ENCODE measurements around the gene PRDX1.

PRDX1 gene

DNA sequence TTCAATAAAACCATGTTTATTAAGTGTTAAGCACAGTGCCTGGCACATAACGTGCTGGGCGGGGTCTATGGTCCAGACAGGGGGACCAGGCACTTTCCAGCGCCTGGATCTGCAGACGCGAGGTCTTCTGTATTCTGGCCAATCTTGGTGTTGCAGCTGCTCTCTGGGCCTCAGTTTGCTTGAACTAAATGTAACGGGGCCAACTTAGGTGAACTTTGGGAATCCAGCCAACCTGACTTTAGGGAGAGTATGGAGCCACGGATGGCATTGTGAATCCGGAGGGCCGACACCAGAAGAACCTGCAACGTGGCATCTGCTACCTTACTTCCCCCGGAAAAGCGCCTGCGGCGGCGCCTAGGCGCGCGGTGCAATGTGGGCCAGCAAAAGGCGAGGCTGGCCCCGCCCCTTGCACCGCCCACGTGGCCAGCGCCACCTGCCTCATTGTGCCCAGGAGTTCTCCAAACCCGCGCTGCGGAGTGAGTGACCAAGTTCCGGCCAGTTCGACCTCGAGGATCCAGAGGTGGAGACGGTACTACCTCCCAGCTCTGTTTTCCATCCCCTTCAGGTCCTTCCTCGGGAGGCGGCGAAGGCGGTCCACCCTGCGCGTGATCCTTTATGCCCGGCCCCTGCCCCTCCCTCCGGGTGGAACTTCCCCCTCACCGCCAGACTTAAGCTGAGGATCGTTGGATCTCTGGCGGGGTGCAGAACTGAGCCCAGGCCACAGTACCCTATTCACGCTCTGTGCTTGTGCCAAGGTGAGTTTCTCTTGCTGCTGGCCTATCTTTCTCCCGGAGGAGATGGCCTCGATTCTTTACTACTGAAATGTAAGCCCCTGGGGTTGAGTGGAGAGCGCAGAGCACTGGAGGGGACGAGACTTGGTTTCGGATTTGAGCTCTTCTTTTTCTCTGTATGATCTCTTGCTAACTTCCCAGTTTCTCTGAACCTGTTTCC is 29.0 kb upstream of the PRDX1 start, which contains the start of gene AKR1A1 (continued):
- TF ChIP-seq ZNF830 (tag by site-specific recombination; IDR thresholded peaks at IDR 0.05; ENCODE audit: low read depth), result no peak
- TF ChIP-seq ZBTB49 (tag by site-specific recombination; IDR thresholded peaks at IDR 0.05; ENCODE audit: low read depth), result no peak
- no peak for TF ChIP-seq ZNF140 (tag by site-specific recombination; IDR thresholded peaks at IDR 0.05)
- peak; percentile 99 for TF ChIP-seq HIC1 (tag by site-specific recombination; IDR thresholded peaks at IDR 0.05)
- TF ChIP-seq ZNF558 (tag by site-specific recombination; IDR thresholded peaks at IDR 0.05), result peak; percentile 57; the same call in 1 of the 2 replicates
- TF ChIP-seq BCL11A (tag by site-specific recombination; IDR thresholded peaks at IDR 0.05; ENCODE audit: low read depth), result no peak; the same call in 1 of the 2 replicates
- TF ChIP-seq ZNF561 (tag by site-specific recombination; IDR thresholded peaks at IDR 0.05; ENCODE audit: borderline replicate concordance), result 0 out of 2 replicates have a peak, but pooled peaks have one; percentile 84
- TF ChIP-seq KLF1 (tag by site-specific recombination; IDR thresholded peaks at IDR 0.05), result peak; percentile 65
- TF ChIP-seq, protein P1, sequence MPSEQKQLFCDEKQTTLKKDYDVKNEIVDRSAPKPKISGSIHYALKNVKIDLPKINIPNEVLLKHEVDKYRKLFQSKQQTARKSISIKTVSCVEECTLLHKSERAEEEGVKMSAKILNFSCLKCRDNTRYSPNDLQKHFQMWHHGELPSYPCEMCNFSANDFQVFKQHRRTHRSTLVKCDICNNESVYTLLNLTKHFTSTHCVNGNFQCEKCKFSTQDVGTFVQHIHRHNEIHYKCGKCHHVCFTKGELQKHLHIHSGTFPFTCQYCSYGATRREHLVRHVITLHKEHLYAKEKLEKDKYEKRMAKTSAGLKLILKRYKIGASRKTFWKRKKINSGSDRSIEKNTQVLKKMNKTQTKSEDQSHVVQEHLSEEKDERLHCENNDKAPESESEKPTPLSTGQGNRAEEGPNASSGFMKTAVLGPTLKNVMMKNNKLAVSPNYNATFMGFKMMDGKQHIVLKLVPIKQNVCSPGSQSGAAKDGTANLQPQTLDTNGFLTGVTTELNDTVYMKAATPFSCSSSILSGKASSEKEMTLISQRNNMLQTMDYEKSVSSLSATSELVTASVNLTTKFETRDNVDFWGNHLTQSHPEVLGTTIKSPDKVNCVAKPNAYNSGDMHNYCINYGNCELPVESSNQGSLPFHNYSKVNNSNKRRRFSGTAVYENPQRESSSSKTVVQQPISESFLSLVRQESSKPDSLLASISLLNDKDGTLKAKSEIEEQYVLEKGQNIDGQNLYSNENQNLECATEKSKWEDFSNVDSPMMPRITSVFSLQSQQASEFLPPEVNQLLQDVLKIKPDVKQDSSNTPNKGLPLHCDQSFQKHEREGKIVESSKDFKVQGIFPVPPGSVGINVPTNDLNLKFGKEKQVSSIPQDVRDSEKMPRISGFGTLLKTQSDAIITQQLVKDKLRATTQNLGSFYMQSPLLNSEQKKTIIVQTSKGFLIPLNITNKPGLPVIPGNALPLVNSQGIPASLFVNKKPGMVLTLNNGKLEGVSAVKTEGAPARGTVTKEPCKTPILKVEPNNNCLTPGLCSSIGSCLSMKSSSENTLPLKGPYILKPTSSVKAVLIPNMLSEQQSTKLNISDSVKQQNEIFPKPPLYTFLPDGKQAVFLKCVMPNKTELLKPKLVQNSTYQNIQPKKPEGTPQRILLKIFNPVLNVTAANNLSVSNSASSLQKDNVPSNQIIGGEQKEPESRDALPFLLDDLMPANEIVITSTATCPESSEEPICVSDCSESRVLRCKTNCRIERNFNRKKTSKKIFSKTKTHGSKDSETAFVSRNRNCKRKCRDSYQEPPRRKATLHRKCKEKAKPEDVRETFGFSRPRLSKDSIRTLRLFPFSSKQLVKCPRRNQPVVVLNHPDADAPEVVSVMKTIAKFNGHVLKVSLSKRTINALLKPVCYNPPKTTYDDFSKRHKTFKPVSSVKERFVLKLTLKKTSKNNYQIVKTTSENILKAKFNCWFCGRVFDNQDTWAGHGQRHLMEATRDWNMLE (tag by site-specific recombination; conservative IDR thresholded peaks at IDR 0.05; ENCODE audit: low read depth), result peak; percentile 67
- TF ChIP-seq, protein P2, sequence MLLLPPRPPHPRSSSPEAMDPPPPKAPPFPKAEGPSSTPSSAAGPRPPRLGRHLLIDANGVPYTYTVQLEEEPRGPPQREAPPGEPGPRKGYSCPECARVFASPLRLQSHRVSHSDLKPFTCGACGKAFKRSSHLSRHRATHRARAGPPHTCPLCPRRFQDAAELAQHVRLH (tag by site-specific recombination; IDR thresholded peaks at IDR 0.05), result 0 out of 2 replicates have a peak, but pooled peaks have one; percentile 11
- TF ChIP-seq ZNF221 (tag by site-specific recombination; IDR thresholded peaks at IDR 0.05; ENCODE audit: borderline replicate concordance), result no peak
- no peak for TF ChIP-seq ZNF132 (tag by site-specific recombination; IDR thresholded peaks at IDR 0.05; ENCODE audit: borderline replicate concordance)
- peak; percentile 97 for TF ChIP-seq SP3 (tag by site-specific recombination; IDR thresholded peaks at IDR 0.05)
- TF ChIP-seq OSR2 (tag by site-specific recombination; IDR thresholded peaks at IDR 0.05), result peak; percentile 16; the same call in 1 of the 2 replicates
- no peak for TF ChIP-seq ZNF768 (tag by site-specific recombination; IDR thresholded peaks at IDR 0.05)

All from HEK293 (cell line).